ENCODE measurements around the gene NFIB.

Gene NFIB

DNA sequence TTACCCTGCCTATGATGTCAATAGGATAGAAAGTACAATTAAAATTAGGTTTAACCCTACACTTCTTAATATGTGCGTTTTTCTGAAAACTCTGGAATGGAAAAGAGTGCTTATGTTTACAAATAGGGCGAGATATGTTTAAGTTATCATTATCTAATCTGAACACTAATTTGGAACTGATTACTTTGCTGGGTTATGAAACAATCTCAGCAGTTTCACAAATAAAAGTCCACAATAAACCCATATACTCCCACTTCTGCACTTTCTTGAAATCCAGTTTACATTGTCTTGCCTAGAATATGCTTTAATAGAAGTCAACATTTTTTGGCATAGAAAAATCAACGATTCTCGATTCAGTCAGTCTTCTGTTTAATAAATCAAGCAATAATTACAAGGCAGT, 236.3 kb downstream of the NFIB start:
- H3K9me3 Mint-ChIP-seq, result no peaks in the 10 kb centered on the region
- H3K27me3 Mint-ChIP-seq (ENCODE audit: low read depth, poor library complexity), result peaks cover 2% of the 10 kb centered on the region
- no peaks in the 10 kb centered on the region for H3K36me3 Mint-ChIP-seq (ENCODE audit: low read depth)
- H3K4me1 Mint-ChIP-seq, result peaks cover 45% of the 10 kb centered on the region
- no peak for DNase-seq
- TF ChIP-seq, protein P1, sequence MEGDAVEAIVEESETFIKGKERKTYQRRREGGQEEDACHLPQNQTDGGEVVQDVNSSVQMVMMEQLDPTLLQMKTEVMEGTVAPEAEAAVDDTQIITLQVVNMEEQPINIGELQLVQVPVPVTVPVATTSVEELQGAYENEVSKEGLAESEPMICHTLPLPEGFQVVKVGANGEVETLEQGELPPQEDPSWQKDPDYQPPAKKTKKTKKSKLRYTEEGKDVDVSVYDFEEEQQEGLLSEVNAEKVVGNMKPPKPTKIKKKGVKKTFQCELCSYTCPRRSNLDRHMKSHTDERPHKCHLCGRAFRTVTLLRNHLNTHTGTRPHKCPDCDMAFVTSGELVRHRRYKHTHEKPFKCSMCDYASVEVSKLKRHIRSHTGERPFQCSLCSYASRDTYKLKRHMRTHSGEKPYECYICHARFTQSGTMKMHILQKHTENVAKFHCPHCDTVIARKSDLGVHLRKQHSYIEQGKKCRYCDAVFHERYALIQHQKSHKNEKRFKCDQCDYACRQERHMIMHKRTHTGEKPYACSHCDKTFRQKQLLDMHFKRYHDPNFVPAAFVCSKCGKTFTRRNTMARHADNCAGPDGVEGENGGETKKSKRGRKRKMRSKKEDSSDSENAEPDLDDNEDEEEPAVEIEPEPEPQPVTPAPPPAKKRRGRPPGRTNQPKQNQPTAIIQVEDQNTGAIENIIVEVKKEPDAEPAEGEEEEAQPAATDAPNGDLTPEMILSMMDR (IDR thresholded peaks at IDR 0.05), result no peak
- H3K27ac Mint-ChIP-seq, result no peak overlapping the region
- H3K4me3 Mint-ChIP-seq, result no peak overlapping the region

- Mint-ChIP-seq H3K27ac (no peak overlapping the region), H3K4me3 (no peak overlapping the region), H3K36me3 (ENCODE audit: low read depth) (no peaks in the 10 kb centered on the region), H3K27me3 (ENCODE audit: low read depth, poor library complexity) (peaks cover 2% of the 10 kb centered on the region), H3K4me1 (peaks cover 44% of the 10 kb centered on the region), H3K9me3 (peaks cover 3% of the 10 kb centered on the region)
- TF ChIP-seq, protein P1 (IDR thresholded peaks at IDR 0.05), result no peak
- no peak for DNase-seq
These were observed 238.7 kb downstream of the NFIB start for GRCh38 chr9:14075218-14075617.

DNA sequence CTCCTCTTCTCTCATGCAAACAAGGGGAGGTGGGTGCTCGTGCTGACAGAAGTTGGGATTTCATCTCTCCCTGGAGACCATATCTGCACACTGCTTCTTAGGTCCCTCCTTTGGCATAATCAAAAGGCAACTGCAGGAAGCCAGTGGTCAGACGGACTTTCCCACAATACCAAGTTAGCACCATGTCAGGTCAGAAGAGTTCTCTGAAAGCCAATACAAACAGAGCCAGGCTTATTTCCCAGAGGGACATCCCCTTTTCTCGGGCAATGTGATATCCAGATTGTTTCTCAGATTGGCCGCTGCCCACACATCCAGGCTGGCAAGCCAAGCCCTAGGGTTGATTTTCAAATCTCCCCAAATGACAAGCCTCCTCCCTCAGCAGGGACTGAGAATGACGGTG, 241.1 kb downstream of the NFIB start:
- Mint-ChIP-seq H3K4me3 (no peak overlapping the region), H3K36me3 (ENCODE audit: low read depth) (no peaks in the 10 kb centered on the region), H3K27me3 (ENCODE audit: low read depth, poor library complexity) (peaks cover 2% of the 10 kb centered on the region), H3K4me1 (peaks cover 28% of the 10 kb centered on the region), H3K27ac (peak overlapping the region; percentile 81), H3K9me3 (peaks cover 3% of the 10 kb centered on the region)
- TF ChIP-seq, protein P1 (IDR thresholded peaks at IDR 0.05), result no peak
- DNase-seq, result no peak

GRCh38 chr9:14071484-14071883, 242.5 kb downstream of the NFIB start:
- Mint-ChIP-seq H3K36me3 (ENCODE audit: low read depth) (no peaks in the 10 kb centered on the region), H3K4me3 (no peak overlapping the region), H3K9me3 (peaks cover 3% of the 10 kb centered on the region), H3K4me1 (peaks cover 28% of the 10 kb centered on the region), H3K27me3 (ENCODE audit: low read depth, poor library complexity) (no peaks in the 10 kb centered on the region), H3K27ac (no peak overlapping the region)
- TF ChIP-seq, protein P1 (IDR thresholded peaks at IDR 0.05), result no peak
- no peak for DNase-seq

GRCh38 chr9:14068690-14069089, 245.3 kb downstream of the NFIB start:
- Mint-ChIP-seq H3K4me1 (peaks cover 28% of the 10 kb centered on the region), H3K9me3 (peaks cover 3% of the 10 kb centered on the region), H3K27ac (no peak overlapping the region), H3K36me3 (ENCODE audit: low read depth) (no peaks in the 10 kb centered on the region), H3K27me3 (ENCODE audit: low read depth, poor library complexity) (no peaks in the 10 kb centered on the region), H3K4me3 (no peak overlapping the region)
- TF ChIP-seq, protein P1 (IDR thresholded peaks at IDR 0.05), result no peak
- no peak for DNase-seq

- Mint-ChIP-seq H3K4me3 (no peak overlapping the region), H3K4me1 (peaks cover 22% of the 10 kb centered on the region), H3K9me3 (no peaks in the 10 kb centered on the region), H3K27me3 (ENCODE audit: low read depth, poor library complexity) (no peaks in the 10 kb centered on the region), H3K27ac (no peak overlapping the region), H3K36me3 (ENCODE audit: low read depth) (no peaks in the 10 kb centered on the region)
- TF ChIP-seq, protein P1 (IDR thresholded peaks at IDR 0.05), result no peak
- no peak for DNase-seq
These were observed 247.1 kb downstream of the NFIB start for GRCh38 chr9:14066831-14067230.
